ENCODE results near the gene QSOX2. TPM values are rescaled to one million over a fixed set of nuclear protein-coding genes. Genes with fewer than 3 reads are reported as not detected.

The QSOX2 gene
- total RNA-seq, 1 experiment from 2014 or later, result 13.7 TPM

- in situ Hi-C loops (cut with HindIII; ENCODE audit: low sequenced_read_pairs), result no loop called here
- no peak for DNase-seq (ENCODE audit: low spot score)
These were observed 9.0 kb upstream of the QSOX2 start for GRCh38 chr9:136254381-136255165.

- no peak for DNase-seq (ENCODE audit: low spot score)
- in situ Hi-C loops (cut with HindIII; ENCODE audit: low sequenced_read_pairs), result no loop called here
These were observed 7.9 kb upstream of the QSOX2 start for GRCh38 chr9:136253246-136254130.

- in situ Hi-C loops (cut with HindIII; ENCODE audit: low sequenced_read_pairs), result no loop called here
- no peak for DNase-seq (ENCODE audit: low spot score)
These were observed 7.2 kb upstream of the QSOX2 start for GRCh38 chr9:136252846-136253245.

GRCh38 chr9:136252281-136252680 is 6.7 kb upstream of the QSOX2 start:
- in situ Hi-C loops (cut with HindIII; ENCODE audit: low sequenced_read_pairs), result no loop called here

GRCh38 chr9:136251264-136252115 is 5.9 kb upstream of the QSOX2 start:
- no peak for DNase-seq (ENCODE audit: low spot score)
- in situ Hi-C loops (cut with HindIII; ENCODE audit: low sequenced_read_pairs), result no loop called here

More at GRCh38 chr9:136252281-136252680, 6.7 kb upstream of the QSOX2 start:
- DNase-seq (ENCODE audit: low spot score), result no peak

- no peak for DNase-seq (ENCODE audit: low spot score)
- in situ Hi-C loops (cut with HindIII; ENCODE audit: low sequenced_read_pairs), result no loop called here
These were observed 5.1 kb upstream of the QSOX2 start for GRCh38 chr9:136250676-136251075.

- in situ Hi-C loops (cut with HindIII; ENCODE audit: low sequenced_read_pairs), result no loop called here
- no peak for DNase-seq (ENCODE audit: low spot score)
These were observed 4.4 kb upstream of the QSOX2 start for GRCh38 chr9:136249877-136250559.

- DNase-seq (ENCODE audit: low spot score), result no peak
These were observed 3.6 kb upstream of the QSOX2 start for GRCh38 chr9:136248951-136249876.

GRCh38 chr9:136247947-136248637 is 2.5 kb upstream of the QSOX2 start:
- DNase-seq (ENCODE audit: low spot score), result peak; percentile 65
- in situ Hi-C loops (cut with HindIII; ENCODE audit: low sequenced_read_pairs), result no loop called here

More at GRCh38 chr9:136248951-136249876, 3.6 kb upstream of the QSOX2 start:
- in situ Hi-C loops (cut with HindIII; ENCODE audit: low sequenced_read_pairs), result no loop called here

GRCh38 chr9:136247551-136247916 is 1.9 kb upstream of the QSOX2 start:
- DNase-seq (ENCODE audit: low spot score), result no peak
- in situ Hi-C loops (cut with HindIII; ENCODE audit: low sequenced_read_pairs), result no loop called here

- DNase-seq (ENCODE audit: low spot score), result no peak
- in situ Hi-C loops (cut with HindIII; ENCODE audit: low sequenced_read_pairs), result no loop called here
These were observed 1.4 kb upstream of the QSOX2 start for GRCh38 chr9:136246849-136247550.

- DNase-seq (ENCODE audit: low spot score), result no peak
- in situ Hi-C loops (cut with HindIII; ENCODE audit: low sequenced_read_pairs), result no loop called here
These were observed 718 bp downstream of the QSOX2 start for GRCh38 chr9:136244969-136245218.

GRCh38 chr9:136244122-136244968 is 1.3 kb downstream of the QSOX2 start:
- in situ Hi-C loops (cut with HindIII; ENCODE audit: low sequenced_read_pairs), result no loop called here
- no peak for DNase-seq (ENCODE audit: low spot score)

- DNase-seq (ENCODE audit: low spot score), result no peak
- in situ Hi-C loops (cut with HindIII; ENCODE audit: low sequenced_read_pairs), result no loop called here
These were observed 2.0 kb downstream of the QSOX2 start for GRCh38 chr9:136243631-136244030.

- in situ Hi-C loops (cut with HindIII; ENCODE audit: low sequenced_read_pairs), result no loop called here
- no peak for DNase-seq (ENCODE audit: low spot score)
These were observed 2.6 kb downstream of the QSOX2 start for GRCh38 chr9:136242918-136243525.

GRCh38 chr9:136242248-136242647 is 3.4 kb downstream of the QSOX2 start:
- in situ Hi-C loops (cut with HindIII; ENCODE audit: low sequenced_read_pairs), result no loop called here
- DNase-seq (ENCODE audit: low spot score), result no peak

Data from G401 (cell line).